Fibroblast of mammary gland (primary cell): ENCODE data around the gene HMCN1.

Source experiments
- DNase-seq: peaks from one replicate; pipeline ENCODE4 v3.0.0-alpha.2; 2010; ENCODE audit warnings: low read depth
- H3K4me3 ChIP-seq: 2 replicates; pipeline ENCODE4 v1.5.1; 2011; ENCODE audit warnings: low read depth, mild to moderate bottlenecking, low read length, moderate library complexity; ENCODE audit not compliant: control insufficient read depth
- CTCF ChIP-seq: conservative IDR thresholded peaks from 2 replicates; pipeline ENCODE4 v1.5.1; 2011; ENCODE audit warnings: low read depth, low read length, inconsistent platforms; ENCODE audit not compliant: control insufficient read depth, insufficient read depth

HMCN1 gene

GRCh38 chr1:185969028-185969427, 234.8 kb downstream of the HMCN1 start:
- DNase-seq = peak; percentile 73
- TF ChIP-seq CTCF = no peak
- no peak overlapping the region for H3K4me3 ChIP-seq

GRCh38 chr1:185969524-185969991, 235.4 kb downstream of the HMCN1 start:
- DNase-seq = no peak
- TF ChIP-seq CTCF = no peak
- no peak overlapping the region for H3K4me3 ChIP-seq

- DNase-seq = peak; percentile 86
- H3K4me3 ChIP-seq = no peak overlapping the region
- TF ChIP-seq CTCF = no peak
These were observed 237.5 kb downstream of the HMCN1 start for GRCh38 chr1:185971688-185972087.

- TF ChIP-seq CTCF = no peak
- DNase-seq = no peak
- H3K4me3 ChIP-seq = no peak overlapping the region
These were observed 238.1 kb downstream of the HMCN1 start for GRCh38 chr1:185972096-185972850.

- no peak overlapping the region for H3K4me3 ChIP-seq
- peak; percentile 95 for DNase-seq
- no peak for TF ChIP-seq CTCF
These were observed 239.5 kb downstream of the HMCN1 start for GRCh38 chr1:185973645-185974044.

- no peak for DNase-seq
- no peak for TF ChIP-seq CTCF
- no peak overlapping the region for H3K4me3 ChIP-seq
These were observed 240.4 kb downstream of the HMCN1 start for GRCh38 chr1:185974367-185975170.
